Endodermal cell (in vitro differentiated cells): ENCODE results near the gene SPNS3. TPM values are rescaled to one million over a fixed set of nuclear protein-coding genes. Genes with fewer than 3 reads are reported as not detected.

Experiments used
- DNase-seq: peaks from one replicate; pipeline ENCODE4 v3.0.0-alpha.2; 2017
- H3K27ac ChIP-seq: 2 replicates; pipeline ENCODE4 v1.5.1; 2013; ENCODE audit warnings: mild to moderate bottlenecking, low read depth, low read length, moderate library complexity
- H3K27me3 ChIP-seq: 2 replicates; pipeline ENCODE4 v1.6.1; 2013; ENCODE audit warnings: mild to moderate bottlenecking, low read length, moderate library complexity; ENCODE audit not compliant: insufficient read depth, control insufficient read depth, poor library complexity, severe bottlenecking
- H3K36me3 ChIP-seq: 2 replicates; pipeline ENCODE4 v1.7.0; 2013; ENCODE audit warnings: mild to moderate bottlenecking, low read length, moderate library complexity; ENCODE audit not compliant: control insufficient read depth, insufficient read depth
- H3K4me1 ChIP-seq: one replicate; pipeline ENCODE4 v1.7.0; 2013; ENCODE audit warnings: low read length; ENCODE audit not compliant: control insufficient read depth, insufficient read depth
- H3K4me3 ChIP-seq: 2 replicates; pipeline ENCODE4 v1.5.1; 2013; ENCODE audit warnings: mild to moderate bottlenecking, low read length, moderate library complexity
- H3K9ac ChIP-seq: 2 replicates; pipeline ENCODE4 v1.6.1; 2013; ENCODE audit warnings: mild to moderate bottlenecking, low read length, moderate library complexity; ENCODE audit not compliant: poor library complexity, severe bottlenecking; ENCODE audit errors: extremely low read depth
- H3K9me3 ChIP-seq: 2 replicates; pipeline ENCODE4 v1.6.1; 2013; ENCODE audit warnings: mild to moderate bottlenecking, low read length, moderate library complexity; ENCODE audit not compliant: control insufficient read depth
- H3K27ac Mint-ChIP-seq: 2 replicates; pipeline ENCODE4 v1.8.0; 2020; ENCODE audit warnings: mixed read lengths
- H3K27me3 Mint-ChIP-seq: 2 replicates; pipeline ENCODE4 v1.8.0; 2021; ENCODE audit warnings: mild to moderate bottlenecking, mixed read lengths; ENCODE audit not compliant: insufficient read depth
- H3K36me3 Mint-ChIP-seq: 2 replicates; pipeline ENCODE4 v1.8.0; 2020; ENCODE audit warnings: low read depth, mixed read lengths
- H3K4me1 Mint-ChIP-seq: 2 replicates; pipeline ENCODE4 v1.8.0; 2020; ENCODE audit warnings: mixed read lengths
- H3K4me3 Mint-ChIP-seq: 2 replicates; pipeline ENCODE4 v1.8.0; 2020; ENCODE audit warnings: mild to moderate bottlenecking, moderate library complexity, mixed read lengths
- H3K9me3 Mint-ChIP-seq: 2 replicates; pipeline ENCODE4 v1.8.0; 2020; ENCODE audit warnings: mild to moderate bottlenecking, mixed read lengths
- CTCF ChIP-seq: fragments of 200-600 bp; sonication (generic); conservative IDR thresholded peaks from 2 replicates; pipeline ENCODE4 v1.5.0; 2021; ENCODE audit warnings: antibody characterized with exemption, mild to moderate bottlenecking
- WGBS, 2 experiments: methylation state at CpG; one replicate each; pipeline versions ENCODE4 v1.1.5 to v1.1.7; 2013; ENCODE audit warnings: missing lambda C conversion rate in 2 of 2, mixed read lengths in 1 of 2; ENCODE audit not compliant: insufficient coverage in 1 of 2, insufficient read length in 1 of 2; 5-methylcytosine and 5-hydroxymethylcytosine counted together
- total RNA-seq, 2 donors: library from RNA; stranded (reverse); fragmentation: NEBNext Ultra II Directional in 1 of 2; extraction: Animal tissue kit (Norgen Biotek cat#: 25700) in 1 of 2; gene quantifications; 2 replicates in 1 of 2; 3 replicates in 1 of 2; pipeline ENCODE4 v1.2.1, GENCODE V29; 2021

Gene SPNS3
- total RNA-seq, 2 donors from 2014 or later = not detected

- H3K4me3 ChIP-seq = no peak overlapping the region
- Mint-ChIP-seq H3K27ac (peak overlapping the region; percentile 61), H3K4me3 (no peak overlapping the region), H3K9me3 (no peaks in the 10 kb centered on the region), H3K36me3 (no peaks in the 10 kb centered on the region), H3K4me1 (peaks cover 5% of the 10 kb centered on the region), H3K27me3 (no peaks in the 10 kb centered on the region)
- no peak overlapping the region for H3K9ac ChIP-seq
- H3K9me3 ChIP-seq = no peaks in the 10 kb centered on the region
- H3K4me1 ChIP-seq = no peaks in the 10 kb centered on the region
- peak; percentile 87 for DNase-seq
- TF ChIP-seq CTCF = no peak
- H3K27ac ChIP-seq = no peak overlapping the region
- H3K27me3 ChIP-seq = no peaks in the 10 kb centered on the region
- no peaks in the 10 kb centered on the region for H3K36me3 ChIP-seq
- WGBS, 2 experiments = 79 to 84% methylated on average over 7 to 8 of the region's 8 CpGs
Measured at GRCh38 chr17:4389079-4389478, 44.7 kb upstream of the SPNS3 start.

GRCh38 chr17:4393806-4394205 is 39.9 kb upstream of the SPNS3 start:
- WGBS, 2 experiments = 57 to 75% methylated on average over 3 to 7 of the region's 7 CpGs
- no peak overlapping the region for H3K27ac ChIP-seq
- no peaks in the 10 kb centered on the region for H3K27me3 ChIP-seq
- peaks cover 10% of the 10 kb centered on the region for H3K4me1 Mint-ChIP-seq
- no peaks in the 10 kb centered on the region for H3K4me1 ChIP-seq
- no peak overlapping the region for H3K9ac ChIP-seq
- no peaks in the 10 kb centered on the region for H3K36me3 ChIP-seq
- DNase-seq = peak; percentile 69
- H3K36me3 Mint-ChIP-seq = no peaks in the 10 kb centered on the region
- no peak overlapping the region for H3K4me3 ChIP-seq
- no peak overlapping the region for H3K4me3 Mint-ChIP-seq
- H3K9me3 ChIP-seq = no peaks in the 10 kb centered on the region
- TF ChIP-seq CTCF = no peak
- H3K27ac Mint-ChIP-seq = peak overlapping the region; percentile 57
- H3K9me3 Mint-ChIP-seq = no peaks in the 10 kb centered on the region
- H3K27me3 Mint-ChIP-seq = peaks cover 2% of the 10 kb centered on the region

GRCh38 chr17:4394208-4395110 is 39.3 kb upstream of the SPNS3 start:
- no peak overlapping the region for H3K4me3 ChIP-seq
- WGBS, 2 experiments = 92 to 95% methylated on average over 4 to 5 of the region's 5 CpGs
- no peak for TF ChIP-seq CTCF
- H3K9me3 ChIP-seq = no peaks in the 10 kb centered on the region
- H3K4me3 Mint-ChIP-seq = no peak overlapping the region
- H3K36me3 ChIP-seq = no peaks in the 10 kb centered on the region
- H3K9ac ChIP-seq = no peak overlapping the region
- peak overlapping the region; percentile 57 for H3K27ac Mint-ChIP-seq
- no peaks in the 10 kb centered on the region for H3K36me3 Mint-ChIP-seq
- H3K27me3 Mint-ChIP-seq = peaks cover 2% of the 10 kb centered on the region
- H3K27ac ChIP-seq = no peak overlapping the region
- peak; percentile 71 for DNase-seq
- H3K9me3 Mint-ChIP-seq = no peaks in the 10 kb centered on the region
- peaks cover 7% of the 10 kb centered on the region for H3K4me1 Mint-ChIP-seq
- H3K27me3 ChIP-seq = no peaks in the 10 kb centered on the region
- no peaks in the 10 kb centered on the region for H3K4me1 ChIP-seq
